NCI-H2107 treated with DMSO at 0.1 percent for 48 hours (cell line): ENCODE measurements around the gene TRIM50.
"Not testable (repeated sequence)": the region's sequence is repeated elsewhere in the genome, so short reads cannot be mapped to it uniquely, and the experiment has no call there.

Experiments used
- DNase-seq: peaks from one replicate; lab custom pipeline; 2025; ENCODE audit not compliant: unreplicated experiment; lab: John Stamatoyannopoulos, UW

The TRIM50 gene

GRCh38 chr7:73350306-73351068 is 22.6 kb upstream of the TRIM50 start:
- DNase-seq: no peak

GRCh38 chr7:73349763-73350162 is 21.9 kb upstream of the TRIM50 start:
- no peak for DNase-seq

- peak; percentile 34 for DNase-seq
Measured at GRCh38 chr7:73345951-73346350, 18.1 kb upstream of the TRIM50 start.

- no peak for DNase-seq
Measured at GRCh38 chr7:73345538-73345937, 17.7 kb upstream of the TRIM50 start.

GRCh38 chr7:73343671-73344380 is 15.9 kb upstream of the TRIM50 start:
- DNase-seq: no peak

GRCh38 chr7:73342645-73343044 is 14.8 kb upstream of the TRIM50 start:
- peak; percentile 60 for DNase-seq

GRCh38 chr7:73341877-73342276 is 14.0 kb upstream of the TRIM50 start:
- DNase-seq: no peak

GRCh38 chr7:73340514-73340913 is 12.6 kb upstream of the TRIM50 start:
- no peak for DNase-seq

- no peak for DNase-seq
Measured at GRCh38 chr7:73338321-73338720, 10.4 kb upstream of the TRIM50 start.

GRCh38 chr7:73332447-73332846 is 4.6 kb upstream of the TRIM50 start:
- DNase-seq: no peak

GRCh38 chr7:73330772-73331171 is 2.9 kb upstream of the TRIM50 start:
- no peak for DNase-seq

GRCh38 chr7:73329861-73330581 is 2.1 kb upstream of the TRIM50 start:
- no peak for DNase-seq

GRCh38 chr7:73328696-73329095 is 814 bp upstream of the TRIM50 start:
- no peak for DNase-seq

- not testable (repeated sequence) for DNase-seq
Measured at GRCh38 chr7:73327449-73327848, 433 bp downstream of the TRIM50 start.

- not testable (repeated sequence) for DNase-seq
Measured at GRCh38 chr7:73325424-73325823, 2.5 kb downstream of the TRIM50 start.

- DNase-seq: peak; percentile 80
Measured at GRCh38 chr7:73324081-73324845, 3.6 kb downstream of the TRIM50 start.

- DNase-seq: not testable (repeated sequence)
Measured at GRCh38 chr7:73323434-73324080, 4.3 kb downstream of the TRIM50 start.

GRCh38 chr7:73320009-73320408 is 7.9 kb downstream of the TRIM50 start:
- not testable (repeated sequence) for DNase-seq

- DNase-seq: peak; percentile 19
Measured at GRCh38 chr7:73319541-73319940, 8.3 kb downstream of the TRIM50 start.

GRCh38 chr7:73318656-73319204 is 9.2 kb downstream of the TRIM50 start:
- DNase-seq: not testable (repeated sequence)
